ENCODE data around the gene SLC27A2. TPM values are rescaled to one million over a fixed set of nuclear protein-coding genes. Genes with fewer than 3 reads are reported as not detected.

SLC27A2 gene
- total RNA-seq, 1 experiment from 2014 or later = not detected

DNA sequence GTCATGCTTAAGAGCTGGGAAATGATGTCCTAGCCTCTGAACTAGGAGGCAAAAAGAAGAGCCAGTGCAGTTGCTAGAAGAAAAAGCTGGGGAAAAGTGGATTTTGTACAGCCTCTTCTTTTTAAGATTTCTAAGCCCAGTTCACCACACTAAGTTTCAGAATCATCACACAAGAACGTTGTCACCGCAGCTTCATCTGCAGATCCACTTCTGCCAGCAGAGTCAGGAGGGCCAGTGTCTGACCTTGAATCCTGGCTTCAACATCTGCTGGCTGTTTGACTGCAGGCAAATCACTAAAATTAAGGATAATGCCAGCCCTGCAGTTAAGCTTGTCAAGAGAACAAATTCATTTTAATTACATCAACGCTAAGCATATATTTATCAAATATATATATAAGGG, 47.3 kb downstream of the SLC27A2 start:
- H3K27me3 ChIP-seq = no peaks in the 10 kb centered on the region
- DNase-seq = no peak
- H3K4me3 ChIP-seq = no peak overlapping the region
- H3K36me3 ChIP-seq = no peaks in the 10 kb centered on the region
- H3K27ac ChIP-seq = no peak overlapping the region
- no peaks in the 10 kb centered on the region for H3K9me3 ChIP-seq (replicated peaks)
- peaks cover 11% of the 10 kb centered on the region for H3K4me1 ChIP-seq

DNA sequence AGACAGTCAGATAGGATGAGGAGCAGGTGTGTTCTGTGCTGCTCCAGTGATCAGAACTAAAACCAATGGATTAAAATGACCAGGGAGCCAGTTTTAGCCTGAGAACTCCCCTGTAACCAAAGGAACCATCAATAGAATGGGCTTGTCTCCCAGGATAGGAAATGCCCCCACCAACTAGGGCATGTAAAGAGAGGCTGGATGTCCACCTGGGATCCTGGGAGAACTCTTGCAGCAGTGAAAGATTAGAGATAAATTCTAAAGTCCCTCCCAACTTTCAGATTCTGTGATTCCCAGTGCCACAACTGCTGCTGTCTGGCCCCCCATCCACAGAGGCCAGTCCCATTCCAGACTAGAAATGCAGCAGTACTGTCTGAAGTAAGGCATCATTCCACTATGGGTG, 49.8 kb downstream of the SLC27A2 start:
- Histone ChIP-seq H3K4me1 (peaks cover 8% of the 10 kb centered on the region), H3K36me3 (no peaks in the 10 kb centered on the region), H3K27me3 (no peaks in the 10 kb centered on the region), H3K9me3 (replicated peaks) (no peaks in the 10 kb centered on the region), H3K4me3 (no peak overlapping the region), H3K27ac (no peak overlapping the region)
- no peak for DNase-seq

DNA sequence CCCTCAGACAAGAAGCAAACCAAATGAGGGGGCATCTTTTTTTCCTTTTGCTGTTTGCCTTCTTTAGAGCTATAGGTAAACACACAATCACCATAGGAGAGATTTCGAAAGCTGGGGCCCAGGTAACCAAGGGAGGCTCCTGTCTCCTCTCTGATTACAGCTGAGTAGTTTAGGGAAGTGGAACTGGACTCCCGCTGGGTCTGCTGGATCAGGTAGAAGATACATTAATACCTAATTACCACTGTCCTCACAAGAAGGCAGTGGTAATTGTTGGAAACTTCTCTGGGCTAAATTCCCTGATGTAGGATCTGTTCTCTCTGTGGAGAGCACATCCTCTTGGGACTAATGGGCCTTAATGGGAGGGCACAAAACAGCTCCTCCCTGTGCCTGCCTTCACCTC, 50.8 kb downstream of the SLC27A2 start:
- no peaks in the 10 kb centered on the region for H3K27me3 ChIP-seq
- no peak overlapping the region for H3K4me3 ChIP-seq
- H3K27ac ChIP-seq = no peak overlapping the region
- H3K36me3 ChIP-seq = no peaks in the 10 kb centered on the region
- H3K9me3 ChIP-seq (replicated peaks) = no peaks in the 10 kb centered on the region
- no peak for DNase-seq
- no peaks in the 10 kb centered on the region; the same call in 1 of the 2 replicates for H3K4me1 ChIP-seq

DNA sequence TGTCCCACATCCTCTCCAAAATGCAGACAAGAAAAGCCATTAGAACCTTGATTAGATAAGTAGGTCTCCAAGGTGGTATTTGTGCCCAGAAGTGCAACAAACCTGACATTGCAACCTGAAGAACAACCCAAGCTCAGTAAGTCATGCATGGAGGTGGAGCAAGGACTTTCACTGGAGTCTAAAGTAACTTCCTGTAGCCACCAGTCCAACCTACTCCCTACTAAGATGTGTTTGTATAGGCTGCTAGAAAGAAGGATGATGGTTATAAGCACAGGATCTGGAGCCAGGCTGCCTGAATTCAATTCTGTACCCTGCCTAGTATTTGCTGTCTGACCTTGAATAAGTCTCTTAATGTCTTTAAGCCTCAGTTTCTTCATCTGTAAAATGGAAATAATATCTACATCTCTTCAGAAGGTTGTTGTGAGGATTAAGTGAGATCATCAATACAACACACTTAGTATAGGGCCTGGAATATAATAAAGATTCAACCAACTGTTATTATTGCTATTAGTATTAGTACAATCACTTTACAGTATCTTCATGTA, 51.3 kb downstream of the SLC27A2 start:
- no peaks in the 10 kb centered on the region; the same call in 1 of the 2 replicates for H3K4me1 ChIP-seq
- no peaks in the 10 kb centered on the region for H3K27me3 ChIP-seq
- H3K9me3 ChIP-seq (replicated peaks) = no peaks in the 10 kb centered on the region
- H3K36me3 ChIP-seq = no peaks in the 10 kb centered on the region
- no peak for DNase-seq
- H3K4me3 ChIP-seq = no peak overlapping the region
- no peak overlapping the region for H3K27ac ChIP-seq

DNA sequence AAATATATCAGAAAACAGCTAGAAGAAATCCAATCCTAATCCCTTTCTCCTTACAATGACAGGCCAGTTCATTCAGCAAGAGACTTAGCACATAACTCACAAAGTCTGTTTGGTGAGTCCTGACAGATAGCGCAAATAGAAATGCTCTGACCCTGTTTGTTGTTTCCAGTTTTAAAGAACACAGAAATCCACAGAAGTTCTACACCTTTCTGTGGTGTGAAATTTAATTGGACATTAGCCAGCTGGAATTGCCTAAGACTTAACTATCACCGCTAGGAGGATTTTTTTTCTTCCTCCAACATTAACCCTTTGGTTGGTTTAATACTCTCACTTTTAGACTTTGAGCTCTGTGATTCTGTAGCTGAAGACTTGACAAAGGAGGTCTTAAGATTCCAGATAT, 52.8 kb downstream of the SLC27A2 start:
- H3K4me3 ChIP-seq = no peak overlapping the region
- no peaks in the 10 kb centered on the region for H3K36me3 ChIP-seq
- no peaks in the 10 kb centered on the region for H3K9me3 ChIP-seq (replicated peaks)
- no peak for DNase-seq
- no peak overlapping the region for H3K27ac ChIP-seq
- H3K27me3 ChIP-seq = no peaks in the 10 kb centered on the region
- no peaks in the 10 kb centered on the region for H3K4me1 ChIP-seq

DNA sequence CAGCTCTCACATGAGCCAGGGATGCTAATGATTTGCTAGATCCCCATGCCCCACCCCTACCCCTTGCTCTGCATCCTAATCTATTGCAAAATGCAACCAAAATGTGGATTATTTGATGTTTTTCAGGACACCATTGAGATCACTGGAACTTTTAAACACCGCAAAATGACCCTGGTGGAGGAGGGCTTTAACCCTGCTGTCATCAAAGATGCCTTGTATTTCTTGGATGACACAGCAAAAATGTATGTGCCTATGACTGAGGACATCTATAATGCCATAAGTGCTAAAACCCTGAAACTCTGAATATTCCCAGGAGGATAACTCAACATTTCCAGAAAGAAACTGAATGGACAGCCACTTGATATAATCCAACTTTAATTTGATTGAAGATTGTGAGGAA, 53.8 kb downstream of the SLC27A2 start:
- Histone ChIP-seq H3K9me3 (replicated peaks) (no peaks in the 10 kb centered on the region), H3K36me3 (no peaks in the 10 kb centered on the region), H3K27me3 (no peaks in the 10 kb centered on the region), H3K4me3 (no peak overlapping the region), H3K27ac (no peak overlapping the region), H3K4me1 (no peaks in the 10 kb centered on the region)
- no peak for DNase-seq

DNA sequence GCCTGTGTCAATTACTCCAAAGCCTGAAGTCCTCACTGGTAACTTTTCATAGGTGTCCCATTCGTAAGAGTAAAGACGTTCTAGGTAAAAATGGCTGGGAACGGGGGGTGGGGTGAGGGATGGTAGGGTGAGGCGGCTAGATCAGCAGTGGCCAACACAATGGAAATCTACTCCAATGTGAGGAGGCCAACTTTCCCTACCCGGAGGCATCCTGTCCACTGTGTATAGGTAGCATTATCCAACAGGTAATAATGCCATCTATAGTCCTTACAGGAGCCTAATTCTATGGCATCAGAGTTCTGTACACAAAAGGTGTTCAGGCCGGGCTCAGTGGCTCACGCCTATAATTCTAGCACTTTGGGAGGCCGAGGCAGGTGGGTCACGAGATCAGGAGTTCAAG, 54.4 kb downstream of the SLC27A2 start:
- no peaks in the 10 kb centered on the region for H3K9me3 ChIP-seq (replicated peaks)
- H3K27ac ChIP-seq = no peak overlapping the region
- no peaks in the 10 kb centered on the region for H3K27me3 ChIP-seq
- no peaks in the 10 kb centered on the region for H3K4me1 ChIP-seq
- no peaks in the 10 kb centered on the region for H3K36me3 ChIP-seq
- no peak for DNase-seq
- H3K4me3 ChIP-seq = no peak overlapping the region

DNA sequence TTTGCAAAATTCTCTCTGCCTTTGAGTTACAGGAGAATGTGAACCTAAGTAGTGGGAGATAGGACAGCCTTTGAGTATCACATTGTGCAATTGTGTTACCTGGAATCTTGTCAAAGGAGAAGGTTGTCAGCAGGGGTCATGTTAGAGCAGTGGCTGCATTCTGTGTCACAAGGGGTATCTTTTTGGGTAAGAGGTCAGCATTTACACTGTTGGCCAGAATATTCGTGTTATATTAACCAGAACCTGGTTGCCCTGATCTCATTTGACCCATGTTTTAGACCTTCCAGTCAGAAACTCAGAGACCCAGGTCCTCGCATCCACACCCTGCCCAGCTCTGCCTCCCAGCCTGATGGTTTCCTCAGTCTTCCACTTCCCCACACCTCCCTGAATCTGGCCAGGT, 56.3 kb downstream of the SLC27A2 start:
- Histone ChIP-seq H3K9me3 (replicated peaks) (no peaks in the 10 kb centered on the region), H3K4me3 (no peak overlapping the region), H3K4me1 (no peaks in the 10 kb centered on the region), H3K27ac (no peak overlapping the region), H3K36me3 (no peaks in the 10 kb centered on the region), H3K27me3 (no peaks in the 10 kb centered on the region)
- DNase-seq = no peak

DNA sequence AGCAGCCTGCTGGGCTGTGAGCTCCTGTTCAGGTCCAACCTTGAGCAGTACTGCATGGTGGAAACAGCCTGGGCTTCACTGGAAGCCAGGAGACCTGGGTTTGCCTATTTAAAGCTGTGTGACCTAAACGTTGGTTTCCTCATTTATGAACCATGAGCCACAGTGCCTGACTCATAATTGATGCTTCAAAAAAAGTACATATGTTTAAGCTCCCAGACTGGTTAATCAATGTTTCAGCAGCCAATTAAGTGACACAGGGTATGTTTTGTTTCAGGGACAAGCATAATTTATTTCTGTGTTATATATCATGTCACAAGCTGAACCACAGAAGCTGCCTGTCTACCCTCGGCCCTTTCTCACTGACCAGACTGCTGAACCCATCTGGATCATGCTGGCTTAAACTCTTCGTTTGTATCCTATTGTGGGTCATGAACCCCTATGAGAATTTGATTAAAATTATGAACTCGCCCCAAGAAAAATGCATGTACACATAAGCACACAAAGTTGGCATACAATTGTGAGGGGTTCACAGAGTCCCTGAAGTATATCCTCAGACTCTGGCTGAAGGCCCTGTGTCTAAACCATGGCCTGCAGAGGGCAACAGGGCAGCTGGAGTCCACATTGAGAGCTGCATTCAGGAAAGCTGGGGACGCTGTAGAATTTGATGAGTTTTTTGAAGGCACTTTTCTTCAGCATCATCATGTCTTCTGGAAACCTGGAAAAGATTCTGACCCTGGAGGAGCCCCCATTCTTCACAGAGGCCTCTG, 59.9 kb downstream of the SLC27A2 start:
- Histone ChIP-seq H3K9me3 (replicated peaks) (no peaks in the 10 kb centered on the region; the same call in 1 of the 2 replicates), H3K36me3 (no peaks in the 10 kb centered on the region), H3K27ac (no peak overlapping the region), H3K4me3 (no peak overlapping the region), H3K27me3 (no peaks in the 10 kb centered on the region), H3K4me1 (no peaks in the 10 kb centered on the region)
- no peak for DNase-seq

DNA sequence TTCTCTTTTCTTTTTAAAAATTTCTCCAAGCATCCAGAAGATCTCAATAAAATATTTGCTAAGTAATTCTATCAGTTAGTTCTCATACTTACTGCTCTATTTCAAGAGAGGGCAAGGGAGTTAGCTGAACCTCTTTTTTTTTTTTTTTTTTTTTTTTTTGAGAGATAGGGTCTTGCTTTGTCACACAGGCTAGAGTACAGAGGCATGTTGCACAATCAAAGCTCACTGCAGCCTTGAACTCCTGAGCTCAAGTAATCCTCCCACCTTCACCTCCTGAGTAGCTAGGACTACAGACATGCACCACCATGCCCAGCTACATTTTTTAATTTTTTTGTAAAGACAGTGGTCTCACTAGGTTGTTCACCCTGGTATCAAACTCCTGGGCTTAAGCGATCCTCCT, 62.2 kb downstream of the SLC27A2 start:
- no peak for DNase-seq

DNA sequence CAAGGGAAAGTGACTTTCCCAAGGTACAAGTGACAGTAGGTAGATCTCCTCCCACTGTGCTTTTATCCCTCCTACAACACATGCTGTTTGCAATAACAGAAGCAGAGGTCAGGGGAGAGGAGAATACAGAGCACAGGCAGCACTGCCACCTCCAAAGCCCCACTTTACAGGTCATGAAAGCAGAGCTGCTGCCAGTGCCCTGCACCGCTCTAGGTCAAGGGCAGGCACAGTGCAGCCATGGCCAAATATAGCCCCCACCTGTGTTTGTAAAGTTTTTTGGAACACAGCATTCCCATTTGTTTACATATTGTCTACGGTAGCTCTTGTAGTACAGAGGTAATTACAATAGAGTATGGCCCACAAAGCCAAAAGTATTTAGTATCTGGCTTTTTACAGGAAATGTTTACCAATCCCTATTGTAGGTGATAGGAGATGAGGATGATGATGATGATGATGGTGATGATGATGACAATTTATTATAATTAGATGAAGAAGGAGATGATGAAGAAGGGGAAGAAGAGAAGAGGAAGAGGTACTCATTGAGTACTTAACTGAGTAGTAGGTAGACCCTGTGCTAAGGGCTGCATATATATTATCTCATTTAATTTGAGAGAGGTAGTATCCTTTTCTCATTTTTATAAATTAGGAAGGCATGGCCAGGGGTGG, 63.1 kb downstream of the SLC27A2 start:
- Histone ChIP-seq H3K4me1 (no peaks in the 10 kb centered on the region), H3K36me3 (no peaks in the 10 kb centered on the region), H3K9me3 (replicated peaks) (no peaks in the 10 kb centered on the region; the same call in 1 of the 2 replicates), H3K27me3 (no peaks in the 10 kb centered on the region), H3K27ac (no peak overlapping the region), H3K4me3 (no peak overlapping the region)
- DNase-seq = no peak

More for the DNA sequence above, 62.2 kb downstream of the SLC27A2 start:
- no peaks in the 10 kb centered on the region for H3K4me1 ChIP-seq
- no peak overlapping the region for H3K4me3 ChIP-seq
- no peaks in the 10 kb centered on the region; the same call in 1 of the 2 replicates for H3K9me3 ChIP-seq (replicated peaks)
- no peak overlapping the region for H3K27ac ChIP-seq
- H3K36me3 ChIP-seq = no peaks in the 10 kb centered on the region
- H3K27me3 ChIP-seq = no peaks in the 10 kb centered on the region

DNA sequence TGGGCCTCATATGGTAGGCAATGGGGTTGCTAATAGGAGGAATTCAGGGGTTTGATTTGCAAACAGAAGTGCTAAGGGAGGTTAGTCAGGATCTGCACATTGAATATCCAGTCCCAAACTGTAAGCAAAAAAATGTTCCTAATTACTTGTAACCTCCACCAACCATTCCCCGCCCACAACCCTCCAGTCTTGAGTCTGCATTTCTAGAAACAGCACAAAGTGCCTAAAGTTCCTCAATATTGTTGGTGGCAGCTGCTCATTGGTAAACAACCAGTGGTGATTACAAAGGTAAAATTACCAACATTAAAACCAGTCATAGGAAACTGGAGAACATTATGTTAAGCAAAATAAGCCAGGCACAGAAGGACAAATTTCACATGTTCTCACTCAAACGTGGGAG, 64.6 kb downstream of the SLC27A2 start:
- H3K9me3 ChIP-seq (replicated peaks) = peaks cover 5% of the 10 kb centered on the region; the same call in 1 of the 2 replicates
- no peak overlapping the region for H3K27ac ChIP-seq
- H3K4me3 ChIP-seq = no peak overlapping the region
- H3K4me1 ChIP-seq = peaks cover 9% of the 10 kb centered on the region
- DNase-seq = no peak
- no peaks in the 10 kb centered on the region for H3K27me3 ChIP-seq
- no peaks in the 10 kb centered on the region for H3K36me3 ChIP-seq

DNA sequence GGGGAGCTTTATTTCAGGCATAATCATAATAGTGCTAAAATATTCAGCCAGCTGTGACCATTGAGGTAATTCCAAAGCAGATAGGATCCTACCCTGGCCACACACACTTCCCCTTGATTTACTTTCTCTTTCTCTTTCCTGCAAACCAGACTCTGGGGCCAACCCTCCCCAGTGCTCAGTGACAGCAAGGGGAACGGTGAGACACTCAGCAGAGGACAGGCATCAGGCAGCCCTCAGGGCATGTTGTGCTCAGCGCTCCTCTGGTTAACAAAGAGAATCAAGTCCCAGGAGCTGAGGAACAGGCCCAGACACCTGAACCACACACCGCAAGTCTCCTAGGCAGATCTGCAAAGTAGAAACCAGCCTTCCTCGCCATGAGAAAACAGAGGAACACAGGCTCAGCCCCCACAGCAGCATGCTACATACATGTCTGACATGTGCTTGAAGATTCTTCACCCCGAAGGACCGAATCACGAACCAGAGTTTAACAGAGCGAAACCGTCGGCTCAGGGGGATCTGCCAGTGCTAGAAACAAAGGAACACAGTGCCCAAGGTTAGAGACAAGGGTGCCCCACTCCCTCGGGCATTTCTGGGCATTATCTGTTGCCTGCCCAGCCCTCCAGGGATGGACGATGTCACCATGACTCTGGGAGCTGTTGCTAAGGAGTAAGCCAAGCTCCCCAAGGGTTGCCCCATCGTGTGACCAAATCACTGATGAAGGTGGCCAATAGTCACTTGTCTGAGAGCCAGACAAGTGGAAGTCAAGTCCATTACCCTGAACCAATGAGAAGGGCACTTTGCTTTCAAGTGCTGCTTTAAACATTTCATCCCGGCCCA, 66.0 kb downstream of the SLC27A2 start:
- DNase-seq = no peak
- H3K27me3 ChIP-seq = no peaks in the 10 kb centered on the region
- no peaks in the 10 kb centered on the region for H3K36me3 ChIP-seq
- no peak overlapping the region for H3K4me3 ChIP-seq
- peaks cover 20% of the 10 kb centered on the region for H3K4me1 ChIP-seq
- H3K9me3 ChIP-seq (replicated peaks) = peaks cover 5% of the 10 kb centered on the region; the same call in 1 of the 2 replicates
- H3K27ac ChIP-seq = no peak overlapping the region

DNA sequence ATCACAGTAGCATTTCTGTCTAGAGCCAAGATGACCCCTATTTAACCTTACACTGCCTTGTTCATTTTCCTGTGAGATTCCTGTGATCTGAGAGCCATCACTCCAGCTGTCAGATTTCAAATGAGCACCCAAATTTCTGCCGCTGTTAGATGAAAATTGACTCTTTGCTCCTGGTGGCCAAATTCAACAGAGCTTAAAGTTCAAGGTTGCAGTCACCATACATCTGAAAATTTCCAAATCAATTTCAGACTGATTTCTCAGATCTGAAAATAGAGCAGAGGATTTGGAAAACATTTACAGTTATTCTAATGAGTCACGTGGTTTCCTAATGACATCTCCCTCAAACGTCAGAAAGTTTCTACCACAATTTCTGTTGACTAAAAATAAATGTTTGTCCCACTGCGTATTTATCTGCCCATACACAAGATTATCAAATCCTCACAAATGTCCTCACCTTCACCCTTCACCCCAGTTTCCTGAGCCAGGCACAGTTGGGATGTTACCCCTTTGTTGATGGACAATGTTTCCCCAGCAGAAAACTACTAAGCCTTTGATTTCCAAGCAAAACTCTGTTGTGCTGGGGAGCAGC, 67.1 kb downstream of the SLC27A2 start:
- DNase-seq = no peak
- Histone ChIP-seq H3K27me3 (no peaks in the 10 kb centered on the region), H3K4me1 (peaks cover 20% of the 10 kb centered on the region), H3K27ac (no peak overlapping the region), H3K36me3 (no peaks in the 10 kb centered on the region), H3K9me3 (replicated peaks) (peaks cover 5% of the 10 kb centered on the region; the same call in 1 of the 2 replicates), H3K4me3 (no peak overlapping the region)
